DND-41 (cell line): ENCODE results near the gene GPC3.

ENCODE experiments used
- ATAC-seq: fragments of 200-7000 bp; cut with Tn5 transposase; 3 replicates; pipeline ENCODE4 v1.9.1; 2021; ENCODE audit warnings: low read depth; ENCODE audit not compliant: insufficient read depth
- DNase-seq: peaks from one replicate; pipeline ENCODE4 v3.0.0-alpha.2; 2020
- H2AFZ ChIP-seq: 2 replicates; pipeline ENCODE4 v1.6.0; 2012; ENCODE audit warnings: low read depth, low read length
- H3K27ac ChIP-seq: 2 replicates; pipeline ENCODE4 v1.5.1; 2012; ENCODE audit warnings: low read length, inconsistent platforms
- H3K27me3 ChIP-seq: fragments of 200-600 bp; sonication (generic); 2 replicates; pipeline ENCODE4 v1.6.0; 2012; ENCODE audit warnings: low read length, mild to moderate bottlenecking, inconsistent platforms; ENCODE audit not compliant: insufficient read depth, poor library complexity
- H3K36me3 ChIP-seq: 2 replicates; pipeline ENCODE4 v1.5.1; 2012; ENCODE audit warnings: low read length, inconsistent platforms; ENCODE audit not compliant: insufficient read depth
- H3K4me1 ChIP-seq: 2 replicates; pipeline ENCODE4 v1.5.1; 2012; ENCODE audit warnings: mild to moderate bottlenecking, low read length; ENCODE audit not compliant: insufficient read depth
- H3K4me2 ChIP-seq: 2 replicates; pipeline ENCODE4 v1.6.0; 2012; ENCODE audit warnings: mild to moderate bottlenecking, moderate library complexity, low read length, inconsistent platforms; ENCODE audit not compliant: insufficient read depth
- H3K4me3 ChIP-seq, 2 experiments: fragments of 200-600 bp in 1 of 2; shearing (Covaris generic) in 1 of 2; 2 replicates each; pipeline ENCODE4 v1.5.1; 2012 to 2016; ENCODE audit warnings: inconsistent platforms in 2 of 2, low read length in 2 of 2, mild to moderate bottlenecking in 2 of 2, low read depth in 1 of 2, moderate library complexity in 1 of 2
- H3K79me2 ChIP-seq: 2 replicates; pipeline ENCODE4 v1.6.0; 2012; ENCODE audit warnings: low read length, inconsistent platforms; ENCODE audit not compliant: insufficient read depth
- H3K9ac ChIP-seq: 2 replicates; pipeline ENCODE4 v1.6.0; 2012; ENCODE audit warnings: low read depth, mild to moderate bottlenecking, inconsistent platforms, low read length, moderate library complexity
- H3K9me3 ChIP-seq: 2 replicates; pipeline ENCODE4 v1.5.1; 2012; ENCODE audit warnings: low read length, moderate library complexity, mild to moderate bottlenecking, inconsistent platforms; ENCODE audit not compliant: insufficient read depth, severe bottlenecking
- H4K20me1 ChIP-seq: 2 replicates; pipeline ENCODE4 v1.6.0; 2012; ENCODE audit warnings: low read length; ENCODE audit not compliant: insufficient read depth
- EZH2 ChIP-seq: IDR thresholded peaks from 3 replicates; pipeline ENCODE4 v1.6.1; 2012; ENCODE audit warnings: borderline replicate concordance, low read depth, mild to moderate bottlenecking, moderate library complexity, low read length, inconsistent platforms; ENCODE audit not compliant: severe bottlenecking
- TF ChIP-seq, protein P1 (sequence below): IDR thresholded peaks from 2 replicates; pipeline ENCODE4 v1.5.1; 2012; ENCODE audit warnings: borderline replicate concordance, low read length, moderate library complexity, mild to moderate bottlenecking; ENCODE audit not compliant: poor library complexity, severe bottlenecking; ENCODE audit errors: extremely low read depth

GPC3 gene

DNA sequence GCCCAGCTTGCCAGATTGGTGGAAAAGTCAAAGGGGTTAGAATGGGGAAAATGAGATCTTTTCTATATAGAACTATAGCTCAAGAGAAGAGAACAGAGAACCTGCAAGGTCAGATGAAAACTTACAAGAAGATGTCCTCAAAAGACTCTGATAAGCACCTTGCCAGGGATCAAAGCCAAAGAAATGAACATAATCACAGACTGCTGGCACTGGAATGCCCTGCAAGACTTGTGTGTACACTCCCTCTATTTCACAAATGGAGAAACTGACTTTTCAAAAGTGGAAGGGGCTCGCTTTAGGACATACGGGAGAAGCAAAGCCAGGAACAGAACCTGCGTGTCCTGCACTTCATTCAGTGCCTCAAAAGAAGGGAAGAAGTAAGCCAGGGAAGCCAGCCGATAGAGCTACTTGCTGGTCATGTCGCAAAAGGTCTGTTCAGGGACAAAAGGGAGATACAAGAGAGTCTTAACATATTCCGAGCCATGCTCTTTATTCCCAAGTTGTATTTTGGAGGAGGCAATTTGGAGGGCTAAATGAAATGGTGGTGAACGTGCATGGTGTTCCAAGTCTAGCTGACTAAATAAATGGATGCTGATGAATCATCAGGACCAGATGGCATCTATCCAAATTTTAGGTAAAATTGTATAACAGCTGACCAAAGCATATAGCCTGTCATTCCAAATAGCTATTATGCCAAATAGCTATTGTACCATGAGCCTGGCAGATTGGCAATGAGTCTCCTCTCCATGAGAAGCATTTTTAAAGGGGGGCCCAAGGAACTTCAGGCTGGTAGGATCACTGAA is 394.5 kb downstream of the GPC3 start:
- Histone ChIP-seq H3K27ac (no peak overlapping the region), H3K4me2 (no peak overlapping the region), H3K36me3 (no peaks in the 10 kb centered on the region), H3K9me3 (no peaks in the 10 kb centered on the region), H3K9ac (no peak overlapping the region), H3K4me3 (no peak overlapping the region), H4K20me1 (no peaks in the 10 kb centered on the region), H2AFZ (no peak overlapping the region), H3K79me2 (no peaks in the 10 kb centered on the region), H3K27me3 (no peaks in the 10 kb centered on the region), H3K4me1 (no peaks in the 10 kb centered on the region)
- ATAC-seq = no peak
- no peak for DNase-seq
- TF ChIP-seq, protein P1, sequence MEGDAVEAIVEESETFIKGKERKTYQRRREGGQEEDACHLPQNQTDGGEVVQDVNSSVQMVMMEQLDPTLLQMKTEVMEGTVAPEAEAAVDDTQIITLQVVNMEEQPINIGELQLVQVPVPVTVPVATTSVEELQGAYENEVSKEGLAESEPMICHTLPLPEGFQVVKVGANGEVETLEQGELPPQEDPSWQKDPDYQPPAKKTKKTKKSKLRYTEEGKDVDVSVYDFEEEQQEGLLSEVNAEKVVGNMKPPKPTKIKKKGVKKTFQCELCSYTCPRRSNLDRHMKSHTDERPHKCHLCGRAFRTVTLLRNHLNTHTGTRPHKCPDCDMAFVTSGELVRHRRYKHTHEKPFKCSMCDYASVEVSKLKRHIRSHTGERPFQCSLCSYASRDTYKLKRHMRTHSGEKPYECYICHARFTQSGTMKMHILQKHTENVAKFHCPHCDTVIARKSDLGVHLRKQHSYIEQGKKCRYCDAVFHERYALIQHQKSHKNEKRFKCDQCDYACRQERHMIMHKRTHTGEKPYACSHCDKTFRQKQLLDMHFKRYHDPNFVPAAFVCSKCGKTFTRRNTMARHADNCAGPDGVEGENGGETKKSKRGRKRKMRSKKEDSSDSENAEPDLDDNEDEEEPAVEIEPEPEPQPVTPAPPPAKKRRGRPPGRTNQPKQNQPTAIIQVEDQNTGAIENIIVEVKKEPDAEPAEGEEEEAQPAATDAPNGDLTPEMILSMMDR = no peak
- no peak for TF ChIP-seq EZH2

DNA sequence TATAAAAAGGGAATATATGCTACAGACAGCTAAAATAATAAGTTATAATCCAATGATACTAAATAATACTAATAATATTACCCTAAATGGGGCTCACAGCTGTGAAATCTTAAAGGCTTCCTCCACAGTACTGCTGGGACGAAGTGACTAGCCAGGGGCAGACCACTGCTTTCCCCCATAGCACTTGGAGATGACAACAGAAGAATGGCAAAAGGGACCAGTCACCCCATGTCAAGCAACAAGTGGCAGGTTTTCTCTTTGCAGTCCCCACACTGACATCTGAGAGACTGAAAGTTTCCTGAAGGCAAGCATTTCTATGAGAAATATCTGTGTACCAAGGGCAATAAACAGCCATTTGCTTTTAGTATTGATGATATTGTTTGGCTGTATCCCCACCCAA is 396.6 kb downstream of the GPC3 start:
- Histone ChIP-seq H3K4me2 (no peak overlapping the region), H3K9me3 (no peaks in the 10 kb centered on the region), H3K4me3 (no peak overlapping the region), H3K36me3 (no peaks in the 10 kb centered on the region), H3K27ac (no peak overlapping the region), H3K9ac (no peak overlapping the region), H3K79me2 (no peaks in the 10 kb centered on the region), H2AFZ (no peak overlapping the region), H3K27me3 (no peaks in the 10 kb centered on the region), H3K4me1 (no peaks in the 10 kb centered on the region), H4K20me1 (no peaks in the 10 kb centered on the region)
- DNase-seq = no peak
- no peak for ATAC-seq
- TF ChIP-seq, protein P1 = no peak
- TF ChIP-seq EZH2 = no peak

GRCh38 chrX:133587818-133588217 is 397.6 kb downstream of the GPC3 start:
- Histone ChIP-seq H3K4me1 (no peaks in the 10 kb centered on the region), H3K4me2 (no peak overlapping the region), H3K36me3 (no peaks in the 10 kb centered on the region), H3K9ac (no peak overlapping the region), H3K9me3 (no peaks in the 10 kb centered on the region), H2AFZ (no peak overlapping the region), H3K27me3 (no peaks in the 10 kb centered on the region), H4K20me1 (no peaks in the 10 kb centered on the region), H3K79me2 (no peaks in the 10 kb centered on the region), H3K4me3 (no peak overlapping the region), H3K27ac (no peak overlapping the region)
- ATAC-seq (no peak), DNase-seq (no peak)
- TF ChIP-seq EZH2 = no peak
- TF ChIP-seq, protein P1 = no peak

GRCh38 chrX:133587071-133587470 is 398.3 kb downstream of the GPC3 start:
- H3K9me3 ChIP-seq = no peaks in the 10 kb centered on the region
- no peak for DNase-seq
- ATAC-seq = no peak
- H4K20me1 ChIP-seq = no peaks in the 10 kb centered on the region
- H3K36me3 ChIP-seq = no peaks in the 10 kb centered on the region
- H3K4me3 ChIP-seq = no peak overlapping the region
- no peak overlapping the region for H2AFZ ChIP-seq
- no peak for TF ChIP-seq EZH2
- TF ChIP-seq, protein P1 = no peak
- no peak overlapping the region for H3K27ac ChIP-seq
- H3K79me2 ChIP-seq = no peaks in the 10 kb centered on the region
- H3K4me2 ChIP-seq = no peak overlapping the region
- no peaks in the 10 kb centered on the region for H3K27me3 ChIP-seq
- H3K4me1 ChIP-seq = no peaks in the 10 kb centered on the region
- no peak overlapping the region for H3K9ac ChIP-seq
